HL-60 (cell line): ENCODE measurements around the gene CASKIN2.
"Not testable (repeated sequence)": the region's sequence is repeated elsewhere in the genome, so short reads cannot be mapped to it uniquely, and the experiment has no call there.

Source experiments
- DNase-seq, 2 experiments: peaks; one replicate each; pipeline ENCODE4 v3.0.0-alpha.2; 2010 to 2020; ENCODE audit warnings: low read depth in 1 of 2, low spot score in 1 of 2
- H3K27ac ChIP-seq: fragments of 250-450 bp; sonication (Bioruptor Pico); replicated peaks from 2 replicates; pipeline ENCODE4 v1.5.1; 2020; ENCODE audit warnings: mild to moderate bottlenecking, moderate library complexity
- H3K27me3 ChIP-seq: fragments of 250-450 bp; sonication (Bioruptor Pico); 2 replicates; pipeline ENCODE4 v1.5.1; 2021; ENCODE audit warnings: mild to moderate bottlenecking, moderate library complexity; ENCODE audit not compliant: insufficient read depth, poor library complexity, severe bottlenecking
- H3K4me3 ChIP-seq: replicated peaks from 2 replicates; pipeline ENCODE4 v1.5.1; 2011; ENCODE audit warnings: mild to moderate bottlenecking, control low read depth, low read length; ENCODE audit not compliant: insufficient read depth
- GABPA ChIP-seq: IDR thresholded peaks from 2 replicates; pipeline ENCODE4 v1.6.1; 2012; ENCODE audit warnings: low read depth
- POLR2AphosphoS5 ChIP-seq: IDR thresholded peaks from 2 replicates; pipeline ENCODE4 v1.6.1; 2012; ENCODE audit warnings: low read depth
- SPI1 ChIP-seq: IDR thresholded peaks from 2 replicates; pipeline ENCODE4 v1.6.1; 2012; ENCODE audit warnings: low read depth, mild to moderate bottlenecking, borderline replicate concordance
- TF ChIP-seq, protein P1 (sequence below): IDR thresholded peaks from 2 replicates; pipeline ENCODE4 v1.6.1; 2012; ENCODE audit warnings: low read depth; ENCODE audit not compliant: insufficient replicate concordance
- TF ChIP-seq, protein P2 (sequence below): IDR thresholded peaks from one replicate; pipeline ENCODE4 v1.5.1; 2011; ENCODE audit warnings: low read length, control low read depth, inconsistent platforms; ENCODE audit not compliant: insufficient read depth

The CASKIN2 gene

DNA sequence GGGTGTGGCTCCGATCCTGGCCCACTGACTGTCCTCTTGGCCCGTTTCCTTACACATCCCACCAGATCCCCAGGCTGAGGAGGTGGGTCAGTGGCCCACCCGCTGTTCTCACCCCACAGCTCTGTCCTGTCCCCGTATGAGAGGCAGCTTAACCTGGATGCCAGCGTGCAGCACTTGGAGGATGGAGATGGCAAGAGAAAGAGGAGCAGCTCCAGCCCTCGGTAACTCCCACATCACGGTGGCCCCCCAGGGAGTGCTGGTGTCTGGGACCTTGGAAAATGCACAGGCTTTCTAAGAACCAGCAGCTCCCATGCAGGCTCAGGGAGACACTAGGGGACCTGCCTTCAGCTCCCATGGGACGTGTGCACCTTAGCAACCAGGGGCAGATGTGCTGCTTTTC is 6.0 kb upstream of the CASKIN2 start:
- Histone ChIP-seq H3K4me3 (no peak overlapping the region), H3K27ac (no peak overlapping the region), H3K27me3 (no peaks in the 10 kb centered on the region)
- no peak for DNase-seq
- TF ChIP-seq POLR2AphosphoS5 = no peak
- TF ChIP-seq, protein P1, sequence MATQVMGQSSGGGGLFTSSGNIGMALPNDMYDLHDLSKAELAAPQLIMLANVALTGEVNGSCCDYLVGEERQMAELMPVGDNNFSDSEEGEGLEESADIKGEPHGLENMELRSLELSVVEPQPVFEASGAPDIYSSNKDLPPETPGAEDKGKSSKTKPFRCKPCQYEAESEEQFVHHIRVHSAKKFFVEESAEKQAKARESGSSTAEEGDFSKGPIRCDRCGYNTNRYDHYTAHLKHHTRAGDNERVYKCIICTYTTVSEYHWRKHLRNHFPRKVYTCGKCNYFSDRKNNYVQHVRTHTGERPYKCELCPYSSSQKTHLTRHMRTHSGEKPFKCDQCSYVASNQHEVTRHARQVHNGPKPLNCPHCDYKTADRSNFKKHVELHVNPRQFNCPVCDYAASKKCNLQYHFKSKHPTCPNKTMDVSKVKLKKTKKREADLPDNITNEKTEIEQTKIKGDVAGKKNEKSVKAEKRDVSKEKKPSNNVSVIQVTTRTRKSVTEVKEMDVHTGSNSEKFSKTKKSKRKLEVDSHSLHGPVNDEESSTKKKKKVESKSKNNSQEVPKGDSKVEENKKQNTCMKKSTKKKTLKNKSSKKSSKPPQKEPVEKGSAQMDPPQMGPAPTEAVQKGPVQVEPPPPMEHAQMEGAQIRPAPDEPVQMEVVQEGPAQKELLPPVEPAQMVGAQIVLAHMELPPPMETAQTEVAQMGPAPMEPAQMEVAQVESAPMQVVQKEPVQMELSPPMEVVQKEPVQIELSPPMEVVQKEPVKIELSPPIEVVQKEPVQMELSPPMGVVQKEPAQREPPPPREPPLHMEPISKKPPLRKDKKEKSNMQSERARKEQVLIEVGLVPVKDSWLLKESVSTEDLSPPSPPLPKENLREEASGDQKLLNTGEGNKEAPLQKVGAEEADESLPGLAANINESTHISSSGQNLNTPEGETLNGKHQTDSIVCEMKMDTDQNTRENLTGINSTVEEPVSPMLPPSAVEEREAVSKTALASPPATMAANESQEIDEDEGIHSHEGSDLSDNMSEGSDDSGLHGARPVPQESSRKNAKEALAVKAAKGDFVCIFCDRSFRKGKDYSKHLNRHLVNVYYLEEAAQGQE = no peak
- no peak for TF ChIP-seq SPI1
- no peak for TF ChIP-seq GABPA
- TF ChIP-seq, protein P2, sequence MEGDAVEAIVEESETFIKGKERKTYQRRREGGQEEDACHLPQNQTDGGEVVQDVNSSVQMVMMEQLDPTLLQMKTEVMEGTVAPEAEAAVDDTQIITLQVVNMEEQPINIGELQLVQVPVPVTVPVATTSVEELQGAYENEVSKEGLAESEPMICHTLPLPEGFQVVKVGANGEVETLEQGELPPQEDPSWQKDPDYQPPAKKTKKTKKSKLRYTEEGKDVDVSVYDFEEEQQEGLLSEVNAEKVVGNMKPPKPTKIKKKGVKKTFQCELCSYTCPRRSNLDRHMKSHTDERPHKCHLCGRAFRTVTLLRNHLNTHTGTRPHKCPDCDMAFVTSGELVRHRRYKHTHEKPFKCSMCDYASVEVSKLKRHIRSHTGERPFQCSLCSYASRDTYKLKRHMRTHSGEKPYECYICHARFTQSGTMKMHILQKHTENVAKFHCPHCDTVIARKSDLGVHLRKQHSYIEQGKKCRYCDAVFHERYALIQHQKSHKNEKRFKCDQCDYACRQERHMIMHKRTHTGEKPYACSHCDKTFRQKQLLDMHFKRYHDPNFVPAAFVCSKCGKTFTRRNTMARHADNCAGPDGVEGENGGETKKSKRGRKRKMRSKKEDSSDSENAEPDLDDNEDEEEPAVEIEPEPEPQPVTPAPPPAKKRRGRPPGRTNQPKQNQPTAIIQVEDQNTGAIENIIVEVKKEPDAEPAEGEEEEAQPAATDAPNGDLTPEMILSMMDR = no peak

- H3K4me3 ChIP-seq, H3K27ac ChIP-seq, H3K27me3 ChIP-seq, DNase-seq: not testable (repeated sequence)
Measured at GRCh38 chr17:75520413-75520812, 5.1 kb upstream of the CASKIN2 start.

DNA sequence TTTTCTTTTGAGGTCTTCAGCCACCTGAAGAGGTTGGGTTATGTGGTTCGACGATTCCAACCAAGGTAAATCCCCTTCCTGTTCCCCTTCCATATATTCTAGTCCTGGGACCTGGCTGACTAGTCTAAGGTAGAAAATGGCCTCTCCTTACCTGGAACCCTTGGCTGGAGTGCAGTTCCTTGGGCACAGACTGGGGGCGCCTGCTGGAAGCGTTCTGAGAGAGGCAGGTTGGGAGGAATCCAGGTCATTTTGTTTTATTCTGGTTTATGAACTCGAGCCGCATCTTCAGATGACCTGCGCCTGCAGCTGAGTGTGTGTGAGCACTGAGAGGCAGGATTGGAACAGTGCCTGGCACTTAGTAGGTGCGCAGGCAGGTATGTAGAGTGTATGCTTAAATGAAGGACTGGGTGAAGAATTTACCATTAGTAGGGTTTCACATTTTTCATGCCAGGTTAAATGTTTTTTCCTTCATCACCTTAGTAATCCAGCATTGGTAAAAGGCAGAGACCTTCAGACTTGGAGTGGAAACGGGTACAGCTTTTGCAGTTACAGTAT is 3.7 kb upstream of the CASKIN2 start:
- no peak overlapping the region for H3K27ac ChIP-seq
- TF ChIP-seq GABPA (no peak), POLR2AphosphoS5 (no peak), SPI1 (no peak)
- TF ChIP-seq, protein P2 = no peak
- TF ChIP-seq, protein P1 = no peak
- peaks cover 12% of the 10 kb centered on the region for H3K27me3 ChIP-seq
- no peak overlapping the region for H3K4me3 ChIP-seq
- no peak for DNase-seq

- no peak overlapping the region for H3K27ac ChIP-seq
- TF ChIP-seq SPI1 = peak; percentile 82
- TF ChIP-seq, protein P1 = no peak
- peak in 1 of 2 experiments; percentile 66 for DNase-seq
- no peak overlapping the region for H3K4me3 ChIP-seq
- peaks cover 12% of the 10 kb centered on the region for H3K27me3 ChIP-seq
Measured at GRCh38 chr17:75518201-75518600, 2.9 kb upstream of the CASKIN2 start.
